Measurements from ENCODE around the gene TRMT112. TPM values are rescaled to one million over a fixed set of nuclear protein-coding genes. Genes with fewer than 3 reads are reported as not detected.
A peak's percentile ranks its signal among the peaks of the same experiment; 100 is the strongest.

TRMT112 gene
- total RNA-seq, 1 donor from 2014 or later = 156 TPM

GRCh38 chr11:64281957-64282770, 35.2 kb downstream of the TRMT112 start:
- no peak overlapping the region for H3K27ac Mint-ChIP-seq
- ChIA-PET POLR2A (interaction anchor here (1.2 to 5.8 kb wide), 2 partner anchors 12 to 77 kb away, joined by 3 to 119 read pairs; no protein-coding TSS in a partner anchor), CTCF (interaction anchor here (1.3 to 1.5 kb wide), 2 partner anchors 10 to 73 kb away, joined by 3 to 4 read pairs; no protein-coding TSS in a partner anchor)
- peaks cover 20% of the 10 kb centered on the region for H3K4me1 Mint-ChIP-seq
- intact Hi-C loops (cut with micrococcal nuclease) = no loop called here
- H3K36me3 Mint-ChIP-seq (ENCODE audit: low read depth) = peaks cover 22% of the 10 kb centered on the region
- DNase-seq (no peak), ATAC-seq (ENCODE audit: low read depth) (no peak)
- no peaks in the 10 kb centered on the region for H3K9me3 Mint-ChIP-seq
- H3K4me3 Mint-ChIP-seq = no peak overlapping the region
- no peak for TF ChIP-seq CTCF (IDR thresholded peaks at IDR 0.05)
- no peaks in the 10 kb centered on the region for H3K27me3 Mint-ChIP-seq

- no peak for TF ChIP-seq CTCF (IDR thresholded peaks at IDR 0.05)
- DNase-seq = no peak
- no peak overlapping the region for H3K4me3 Mint-ChIP-seq
- H3K4me1 Mint-ChIP-seq = peaks cover 10% of the 10 kb centered on the region
- H3K36me3 Mint-ChIP-seq (ENCODE audit: low read depth) = peaks cover 30% of the 10 kb centered on the region
- no peaks in the 10 kb centered on the region for H3K9me3 Mint-ChIP-seq
- no peaks in the 10 kb centered on the region for H3K27me3 Mint-ChIP-seq
- intact Hi-C loops (cut with micrococcal nuclease) = no loop called here
- ChIA-PET CTCF (no interaction called here), POLR2A (no interaction called here)
- no peak for ATAC-seq (ENCODE audit: low read depth)
- H3K27ac Mint-ChIP-seq = no peak overlapping the region
Observed at GRCh38 chr11:64278576-64279190, 38.7 kb downstream of the TRMT112 start.

GRCh38 chr11:64276653-64277431, 40.5 kb downstream of the TRMT112 start:
- H3K4me3 Mint-ChIP-seq = no peak overlapping the region
- H3K9me3 Mint-ChIP-seq = no peaks in the 10 kb centered on the region
- no peak for TF ChIP-seq CTCF (IDR thresholded peaks at IDR 0.05)
- H3K4me1 Mint-ChIP-seq = peaks cover 6% of the 10 kb centered on the region
- peaks cover 28% of the 10 kb centered on the region for H3K36me3 Mint-ChIP-seq (ENCODE audit: low read depth)
- no peak overlapping the region for H3K27ac Mint-ChIP-seq
- ChIA-PET POLR2A (interaction anchor here (2.3 kb wide), 1 partner anchor 8 kb away, joined by 8 read pairs; the partner anchor contains the start of gene BAD), CTCF (interaction anchor here (1.1 to 1.4 kb wide), 2 partner anchors 27 to 70 kb away, joined by 3 to 5 read pairs; partner anchors contain the start of gene FERMT3)
- ATAC-seq (ENCODE audit: low read depth) = peak; percentile 35
- no peaks in the 10 kb centered on the region for H3K27me3 Mint-ChIP-seq
- intact Hi-C loops (cut with micrococcal nuclease) = no loop called here
- no peak for DNase-seq

- no peak for TF ChIP-seq CTCF (IDR thresholded peaks at IDR 0.05)
- ChIA-PET CTCF (interaction anchor here (1.4 kb wide), 1 partner anchor 28 kb away, joined by 5 read pairs; no protein-coding TSS in a partner anchor), POLR2A (interaction anchor here (0.6 to 2.3 kb wide), 2 partner anchors 9 to 33 kb away, joined by 3 to 8 read pairs; partner anchors contain the start of gene BAD)
- peaks cover 23% of the 10 kb centered on the region for H3K36me3 Mint-ChIP-seq (ENCODE audit: low read depth)
- peak overlapping the region; percentile 30 for H3K27ac Mint-ChIP-seq
- H3K4me3 Mint-ChIP-seq = no peak overlapping the region
- no peak for ATAC-seq (ENCODE audit: low read depth)
- no peak for DNase-seq
- no peaks in the 10 kb centered on the region for H3K27me3 Mint-ChIP-seq
- intact Hi-C loops (cut with micrococcal nuclease) = no loop called here
- H3K4me1 Mint-ChIP-seq = peaks cover 6% of the 10 kb centered on the region
- no peaks in the 10 kb centered on the region for H3K9me3 Mint-ChIP-seq
Observed at GRCh38 chr11:64275841-64276240, 41.5 kb downstream of the TRMT112 start.

Measured in activated B cell treated with CpG ODN at 0.5 μM for 24 hours (primary cell).